ENCODE results near the gene EIF2S2. TPM values are rescaled to one million over a fixed set of nuclear protein-coding genes. Genes with fewer than 3 reads are reported as not detected.

The EIF2S2 gene
- total and polyA plus RNA-seq, 2 donors (not counting 1 experiment from before 2014, with no cell fraction given): 11.3 to 26.4 TPM

GRCh38 chr20:34047917-34048316, 64.1 kb downstream of the EIF2S2 start:
- Mint-ChIP-seq H3K27me3 (no peaks in the 10 kb centered on the region), H3K4me3 (no peak overlapping the region), H3K9me3 (ENCODE audit: insufficient read depth) (no peaks in the 10 kb centered on the region), H3K27ac (no peak overlapping the region), H3K4me1 (peaks cover 57% of the 10 kb centered on the region)
- Histone ChIP-seq H3K27me3 (replicated peaks in 1 of 4; ENCODE audit: control extremely low read depth in 1 of 4, control insufficient read depth in 3 of 4, insufficient read depth in 4 of 4, low read length in 3 of 4) (no peaks in the 10 kb centered on the region), H3K36me3 (replicated peaks in 1 of 2; ENCODE audit: control extremely low read depth in 1 of 2, control insufficient read depth in 1 of 2, extremely low read depth in 1 of 2, insufficient read depth in 2 of 2, low read length in 1 of 2) (peaks cover 11 to 16% of the 10 kb centered on the region in 2 experiments), H3K4me1 (ENCODE audit: control insufficient read depth in 2 of 2, insufficient read depth in 2 of 2, low read length in 2 of 2) (peaks cover 0 to 5% of the 10 kb centered on the region in 2 donors), H3K4me3 (ENCODE audit: control extremely low read depth in 1 of 5, extremely low read depth in 1 of 5, insufficient read depth in 1 of 5, low read depth in 2 of 5, low read length in 4 of 5) (no peak overlapping the region), H3K9ac (ENCODE audit: low read length) (no peak overlapping the region), H4K20me1 (ENCODE audit: control insufficient read depth, insufficient read depth, low read length, poor library complexity, severe bottlenecking) (peaks cover 100% of the 10 kb centered on the region), H2AFZ (ENCODE audit: insufficient read depth, low read depth, low read length, poor library complexity, severe bottlenecking) (no peak overlapping the region), H3K27ac (ENCODE audit: low read length in 2 of 2) (no peak overlapping the region), H3K79me2 (ENCODE audit: control insufficient read depth, insufficient read depth, low read length) (peaks cover 98% of the 10 kb centered on the region), H3K9me3 (ENCODE audit: control extremely low read depth in 1 of 3, control insufficient read depth in 2 of 3, insufficient read depth in 1 of 3, low read length in 2 of 3) (no peaks in the 10 kb centered on the region), H3K4me2 (replicated peaks; ENCODE audit: low read depth, low read length, poor library complexity, severe bottlenecking) (no peak overlapping the region)
- ChIA-PET CTCF (no interaction called here), POLR2A (no interaction called here)
- TF ChIP-seq EZH2 (IDR thresholded peaks at IDR 0.05; ENCODE audit: borderline replicate concordance, insufficient read depth, low read depth, low read length, poor library complexity, severe bottlenecking): no peak
- TF ChIP-seq, protein P1, sequence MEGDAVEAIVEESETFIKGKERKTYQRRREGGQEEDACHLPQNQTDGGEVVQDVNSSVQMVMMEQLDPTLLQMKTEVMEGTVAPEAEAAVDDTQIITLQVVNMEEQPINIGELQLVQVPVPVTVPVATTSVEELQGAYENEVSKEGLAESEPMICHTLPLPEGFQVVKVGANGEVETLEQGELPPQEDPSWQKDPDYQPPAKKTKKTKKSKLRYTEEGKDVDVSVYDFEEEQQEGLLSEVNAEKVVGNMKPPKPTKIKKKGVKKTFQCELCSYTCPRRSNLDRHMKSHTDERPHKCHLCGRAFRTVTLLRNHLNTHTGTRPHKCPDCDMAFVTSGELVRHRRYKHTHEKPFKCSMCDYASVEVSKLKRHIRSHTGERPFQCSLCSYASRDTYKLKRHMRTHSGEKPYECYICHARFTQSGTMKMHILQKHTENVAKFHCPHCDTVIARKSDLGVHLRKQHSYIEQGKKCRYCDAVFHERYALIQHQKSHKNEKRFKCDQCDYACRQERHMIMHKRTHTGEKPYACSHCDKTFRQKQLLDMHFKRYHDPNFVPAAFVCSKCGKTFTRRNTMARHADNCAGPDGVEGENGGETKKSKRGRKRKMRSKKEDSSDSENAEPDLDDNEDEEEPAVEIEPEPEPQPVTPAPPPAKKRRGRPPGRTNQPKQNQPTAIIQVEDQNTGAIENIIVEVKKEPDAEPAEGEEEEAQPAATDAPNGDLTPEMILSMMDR (IDR thresholded peaks at IDR 0.05): no peak
- intact Hi-C loops (cut with micrococcal nuclease): no loop called here
- 88% methylated on average over 2 of the region's 4 CpGs for WGBS (ENCODE audit: insufficient coverage)
- DNase-seq: no peak
- no peak for ATAC-seq (ENCODE audit: low read depth)

- Histone ChIP-seq H3K27ac (ENCODE audit: low read length in 2 of 2) (no peak overlapping the region), H3K27me3 (replicated peaks in 1 of 4; ENCODE audit: control extremely low read depth in 1 of 4, control insufficient read depth in 3 of 4, insufficient read depth in 4 of 4, low read length in 3 of 4) (no peaks in the 10 kb centered on the region), H3K4me1 (ENCODE audit: control insufficient read depth in 2 of 2, insufficient read depth in 2 of 2, low read length in 2 of 2) (peaks cover 0 to 5% of the 10 kb centered on the region in 2 donors), H3K4me3 (ENCODE audit: control extremely low read depth in 1 of 5, extremely low read depth in 1 of 5, insufficient read depth in 1 of 5, low read depth in 2 of 5, low read length in 4 of 5) (no peak overlapping the region), H4K20me1 (ENCODE audit: control insufficient read depth, insufficient read depth, low read length, poor library complexity, severe bottlenecking) (peaks cover 100% of the 10 kb centered on the region), H3K79me2 (ENCODE audit: control insufficient read depth, insufficient read depth, low read length) (peaks cover 96% of the 10 kb centered on the region), H3K9me3 (ENCODE audit: control extremely low read depth in 1 of 3, control insufficient read depth in 2 of 3, insufficient read depth in 1 of 3, low read length in 2 of 3) (no peaks in the 10 kb centered on the region), H3K4me2 (replicated peaks; ENCODE audit: low read depth, low read length, poor library complexity, severe bottlenecking) (no peak overlapping the region), H3K9ac (ENCODE audit: low read length) (no peak overlapping the region), H3K36me3 (replicated peaks in 1 of 2; ENCODE audit: control extremely low read depth in 1 of 2, control insufficient read depth in 1 of 2, extremely low read depth in 1 of 2, insufficient read depth in 2 of 2, low read length in 1 of 2) (peaks cover 11 to 16% of the 10 kb centered on the region in 2 experiments), H2AFZ (ENCODE audit: insufficient read depth, low read depth, low read length, poor library complexity, severe bottlenecking) (no peak overlapping the region)
- Mint-ChIP-seq H3K4me1 (peaks cover 56% of the 10 kb centered on the region), H3K9me3 (ENCODE audit: insufficient read depth) (no peaks in the 10 kb centered on the region), H3K27me3 (no peaks in the 10 kb centered on the region), H3K27ac (peak overlapping the region; percentile 13), H3K4me3 (no peak overlapping the region)
- no peak for ATAC-seq (ENCODE audit: low read depth)
- CTCF ChIA-PET: no interaction called here
- intact Hi-C loops (cut with micrococcal nuclease): no loop called here
- POLR2A ChIA-PET: no interaction called here
- no peak for DNase-seq
- 100% methylated on average over 4 of the region's 7 CpGs for WGBS (ENCODE audit: insufficient coverage)
- TF ChIP-seq, protein P1 (IDR thresholded peaks at IDR 0.05): no peak
- TF ChIP-seq EZH2 (IDR thresholded peaks at IDR 0.05; ENCODE audit: borderline replicate concordance, insufficient read depth, low read depth, low read length, poor library complexity, severe bottlenecking): no peak
These were observed 64.9 kb downstream of the EIF2S2 start for GRCh38 chr20:34047010-34047687.
